Measurements from ENCODE around the gene MFAP3L.

MFAP3L gene

GRCh38 chr4:169986369-169986768 lies 39.8 kb downstream of the MFAP3L start:
- Histone ChIP-seq H3K9me3 (no peaks in the 10 kb centered on the region), H3K36me3 (peaks cover 0 to 4% (median under 1%) of the 10 kb centered on the region in 3 donors), H3K27ac (no peak overlapping the region), H3K27me3 (no peaks in the 10 kb centered on the region), H3K4me3 (no peak overlapping the region), H3K4me1 (peaks cover 0 to 24% (median 2%) of the 10 kb centered on the region in 4 donors)
- intact Hi-C loops (cut with DNase I; ENCODE audit: low total_unique reads), result no loop called here
- DNase-seq, result no peak
- TF ChIP-seq, protein P1, sequence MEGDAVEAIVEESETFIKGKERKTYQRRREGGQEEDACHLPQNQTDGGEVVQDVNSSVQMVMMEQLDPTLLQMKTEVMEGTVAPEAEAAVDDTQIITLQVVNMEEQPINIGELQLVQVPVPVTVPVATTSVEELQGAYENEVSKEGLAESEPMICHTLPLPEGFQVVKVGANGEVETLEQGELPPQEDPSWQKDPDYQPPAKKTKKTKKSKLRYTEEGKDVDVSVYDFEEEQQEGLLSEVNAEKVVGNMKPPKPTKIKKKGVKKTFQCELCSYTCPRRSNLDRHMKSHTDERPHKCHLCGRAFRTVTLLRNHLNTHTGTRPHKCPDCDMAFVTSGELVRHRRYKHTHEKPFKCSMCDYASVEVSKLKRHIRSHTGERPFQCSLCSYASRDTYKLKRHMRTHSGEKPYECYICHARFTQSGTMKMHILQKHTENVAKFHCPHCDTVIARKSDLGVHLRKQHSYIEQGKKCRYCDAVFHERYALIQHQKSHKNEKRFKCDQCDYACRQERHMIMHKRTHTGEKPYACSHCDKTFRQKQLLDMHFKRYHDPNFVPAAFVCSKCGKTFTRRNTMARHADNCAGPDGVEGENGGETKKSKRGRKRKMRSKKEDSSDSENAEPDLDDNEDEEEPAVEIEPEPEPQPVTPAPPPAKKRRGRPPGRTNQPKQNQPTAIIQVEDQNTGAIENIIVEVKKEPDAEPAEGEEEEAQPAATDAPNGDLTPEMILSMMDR (IDR thresholded peaks at IDR 0.05), result no peak

DNA sequence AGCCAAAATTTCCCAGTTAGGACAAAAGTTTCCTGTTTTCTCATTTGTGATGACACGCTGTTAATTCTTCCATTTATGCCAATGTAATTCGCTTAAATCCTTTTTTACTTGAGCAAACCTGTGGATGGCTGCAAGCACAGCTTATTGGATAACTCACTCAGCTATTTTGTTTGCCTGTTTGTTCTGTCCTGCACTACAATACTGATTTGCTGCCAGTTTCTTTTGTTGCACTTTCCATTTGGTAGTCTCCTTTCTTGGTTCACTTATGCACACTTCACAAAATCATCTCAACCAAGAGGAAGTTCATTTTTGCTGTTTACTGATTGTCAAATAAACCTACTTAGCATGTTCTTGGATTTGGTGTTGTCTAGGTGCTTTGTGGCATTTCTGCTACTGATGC lies 40.3 kb downstream of the MFAP3L start:
- Histone ChIP-seq H3K27me3 (no peaks in the 10 kb centered on the region), H3K4me3 (no peak overlapping the region), H3K27ac (no peak overlapping the region), H3K36me3 (no peaks in the 10 kb centered on the region), H3K4me1 (peaks cover 0 to 24% (median 2%) of the 10 kb centered on the region in 4 donors), H3K9me3 (no peaks in the 10 kb centered on the region)
- intact Hi-C loops (cut with DNase I; ENCODE audit: low total_unique reads), result no loop called here
- DNase-seq, result no peak
- TF ChIP-seq, protein P1 (IDR thresholded peaks at IDR 0.05), result no peak

- Histone ChIP-seq H3K9me3 (no peaks in the 10 kb centered on the region), H3K27me3 (no peaks in the 10 kb centered on the region), H3K27ac (no peak overlapping the region), H3K4me1 (peaks cover 0 to 24% (median 2%) of the 10 kb centered on the region in 4 donors), H3K36me3 (no peaks in the 10 kb centered on the region), H3K4me3 (no peak overlapping the region)
- intact Hi-C loops (cut with DNase I; ENCODE audit: low total_unique reads), result no loop called here
- TF ChIP-seq, protein P1 (IDR thresholded peaks at IDR 0.05), result no peak
- DNase-seq, result no peak
Measured at GRCh38 chr4:169984745-169985144, 41.5 kb downstream of the MFAP3L start.

GRCh38 chr4:169984173-169984572 lies 42.0 kb downstream of the MFAP3L start:
- DNase-seq, result no peak
- Histone ChIP-seq H3K27me3 (no peaks in the 10 kb centered on the region), H3K4me3 (no peak overlapping the region), H3K9me3 (no peaks in the 10 kb centered on the region), H3K27ac (no peak overlapping the region), H3K36me3 (no peaks in the 10 kb centered on the region), H3K4me1 (peaks cover 0 to 24% (median 2%) of the 10 kb centered on the region in 4 donors)
- intact Hi-C loops (cut with DNase I; ENCODE audit: low total_unique reads), result no loop called here
- TF ChIP-seq, protein P1 (IDR thresholded peaks at IDR 0.05), result no peak

GRCh38 chr4:169976951-169977350 lies 49.2 kb downstream of the MFAP3L start:
- intact Hi-C loops (cut with DNase I; ENCODE audit: low total_unique reads), result no loop called here

More at GRCh38 chr4:169976951-169977350, 49.2 kb downstream of the MFAP3L start:
- TF ChIP-seq, protein P1 (IDR thresholded peaks at IDR 0.05), result no peak
- Histone ChIP-seq H3K9me3 (no peaks in the 10 kb centered on the region), H3K27ac (no peak overlapping the region), H3K27me3 (no peaks in the 10 kb centered on the region), H3K4me1 (peaks cover 0 to 2% (median 0%) of the 10 kb centered on the region in 4 donors), H3K4me3 (no peak overlapping the region), H3K36me3 (no peaks in the 10 kb centered on the region)
- no peak for DNase-seq
